ENCODE data around the gene AGBL1.

The AGBL1 gene

DNA sequence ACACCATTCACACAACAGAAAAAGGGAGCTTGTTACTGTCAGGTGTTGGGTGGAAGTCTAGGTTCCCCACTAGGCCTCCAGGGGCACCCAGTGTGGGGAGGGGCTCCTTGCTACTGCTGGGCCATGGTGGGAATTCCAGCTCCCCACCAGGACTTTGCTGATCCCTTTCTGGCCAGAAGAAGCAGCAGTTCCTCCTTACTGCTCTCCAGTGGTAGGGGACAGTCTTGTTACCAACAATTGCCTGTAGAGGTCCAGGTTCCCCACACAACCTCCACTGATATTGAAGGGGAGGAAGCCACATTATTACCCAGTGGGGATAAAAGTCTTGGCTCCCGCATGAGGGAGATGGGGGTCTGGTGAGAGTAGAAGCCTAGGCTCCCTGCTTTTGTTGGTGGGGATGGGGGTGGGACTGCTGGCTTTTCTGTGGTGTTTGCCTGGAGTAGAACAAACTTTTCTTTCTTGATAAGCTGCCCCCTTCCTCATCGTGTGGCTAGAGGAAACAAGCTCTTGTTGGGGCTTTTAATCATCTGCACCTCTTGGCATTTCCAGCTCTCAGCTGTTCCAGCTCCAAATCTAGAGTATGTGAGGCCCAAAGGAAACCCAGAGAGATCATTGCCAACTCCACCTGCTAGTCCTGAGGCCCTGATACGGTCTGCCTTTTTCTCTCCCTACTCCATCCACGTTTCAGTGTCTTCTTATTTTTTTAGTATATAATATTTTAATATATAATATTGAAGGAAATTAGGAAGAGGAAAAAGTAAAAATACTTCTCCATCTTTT is 824.2 kb downstream of the AGBL1 start:
- no peak for DNase-seq

DNA sequence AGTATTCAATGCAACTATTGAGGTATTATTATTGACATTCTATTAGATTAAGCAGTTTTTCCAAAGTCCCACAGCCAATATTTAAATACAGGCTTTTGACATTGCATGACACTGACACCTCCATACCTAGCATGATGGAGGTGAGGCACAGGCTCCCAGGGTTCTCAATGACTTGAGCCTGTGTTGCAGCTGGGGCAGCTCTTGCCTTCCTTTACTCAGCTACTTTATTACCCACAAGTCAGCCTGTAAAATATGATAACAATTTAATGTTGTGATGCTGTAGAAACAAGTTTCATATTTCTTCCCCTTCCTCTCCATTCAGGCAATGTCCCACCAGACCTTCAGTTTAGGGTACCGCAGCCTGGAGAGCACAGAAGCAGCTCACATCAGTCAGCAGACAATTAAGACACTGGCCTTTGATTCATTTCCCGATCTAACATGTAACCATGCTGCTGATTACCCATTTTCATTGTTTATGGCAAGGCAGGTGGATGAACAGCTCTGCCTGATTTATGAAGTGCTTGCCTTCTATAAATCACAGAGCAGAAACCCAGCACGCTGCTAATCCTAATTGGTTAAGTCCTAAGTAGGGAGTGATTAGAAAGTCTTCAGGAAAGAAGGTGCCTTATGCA is 826.1 kb downstream of the AGBL1 start:
- no peak for DNase-seq

DNA sequence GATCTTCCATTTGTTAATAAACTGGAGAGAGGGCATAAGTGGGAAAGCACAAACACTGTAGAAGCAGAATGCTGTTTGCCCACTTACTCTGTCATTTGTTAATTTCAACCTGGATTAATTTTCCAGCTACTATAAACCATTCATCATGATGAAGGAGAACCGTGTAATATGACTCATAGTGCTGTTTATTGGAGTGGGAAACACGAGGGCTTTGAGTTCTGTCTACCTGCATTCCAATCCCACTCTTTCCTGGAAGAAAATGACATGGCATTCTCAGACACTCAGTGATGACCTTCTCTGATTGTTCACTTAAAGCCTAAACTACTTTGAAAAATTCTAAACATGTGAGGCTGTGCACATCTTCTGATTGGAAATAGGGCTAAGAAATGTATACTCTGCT is 826.7 kb downstream of the AGBL1 start:
- no peak for DNase-seq

DNA sequence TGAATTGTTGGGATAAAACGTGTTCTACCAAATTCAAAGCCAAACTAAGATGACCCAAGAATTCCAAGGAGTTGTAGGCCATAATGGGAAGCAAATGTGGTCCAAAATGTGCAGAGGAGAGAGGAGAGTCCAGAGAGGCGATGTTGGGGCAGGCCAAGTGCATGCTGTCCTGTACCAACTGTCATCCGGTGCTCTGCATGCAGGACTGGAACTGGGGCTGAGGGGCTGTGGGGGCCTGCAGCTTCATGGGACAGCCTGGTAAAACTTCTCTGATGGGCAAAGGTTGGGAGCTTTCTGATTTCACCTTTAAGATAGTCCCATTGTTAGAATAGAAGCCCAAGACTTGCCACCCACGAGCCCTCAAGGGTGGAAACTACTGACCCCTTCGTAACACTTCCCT is 831.4 kb downstream of the AGBL1 start:
- DNase-seq = no peak

DNA sequence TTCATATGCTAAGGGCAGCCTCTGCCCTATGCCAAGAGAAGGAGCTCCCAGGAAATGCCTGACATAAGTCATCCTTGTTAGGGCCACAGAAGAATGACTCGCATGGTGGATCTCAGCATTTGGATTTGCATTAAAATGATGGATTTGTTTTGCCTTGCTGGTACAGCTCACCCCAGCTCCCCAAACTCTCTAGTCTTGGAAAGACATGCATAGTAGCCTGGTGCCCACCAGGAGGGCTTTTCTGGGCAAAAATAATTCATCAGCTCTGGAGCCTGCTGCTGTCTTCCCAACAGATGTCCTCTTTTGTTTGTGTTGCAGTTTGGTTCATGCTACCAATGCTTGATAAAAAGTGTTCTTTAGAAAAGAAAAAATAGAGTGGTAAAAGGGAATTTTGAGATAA is 833.0 kb downstream of the AGBL1 start:
- no peak for DNase-seq

DNA sequence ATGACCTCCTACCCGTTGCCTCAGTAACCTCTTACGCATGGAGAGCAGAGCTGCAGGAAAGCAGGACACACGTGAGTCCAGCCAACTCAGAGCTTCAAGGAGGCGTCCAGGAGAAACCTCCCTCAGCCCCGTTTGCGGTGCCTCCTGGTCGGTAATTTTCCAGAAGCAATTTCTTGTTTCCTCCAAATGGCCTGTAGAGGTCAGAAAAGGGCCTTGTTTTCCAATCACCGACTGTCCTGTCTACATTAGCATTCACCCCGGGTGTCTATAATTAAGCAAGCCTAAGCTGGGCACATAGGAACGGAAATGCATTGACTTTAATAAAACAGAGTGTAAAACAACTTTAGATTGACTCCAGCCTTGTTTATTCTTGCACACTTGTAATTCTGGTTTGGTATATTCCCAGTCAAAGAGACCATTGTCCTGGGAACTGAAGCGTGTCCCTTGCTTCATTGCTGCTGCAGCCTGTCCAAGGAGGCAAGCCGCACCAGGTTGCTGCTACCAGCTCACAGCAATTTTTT is 836.2 kb downstream of the AGBL1 start:
- no peak for DNase-seq

DNA sequence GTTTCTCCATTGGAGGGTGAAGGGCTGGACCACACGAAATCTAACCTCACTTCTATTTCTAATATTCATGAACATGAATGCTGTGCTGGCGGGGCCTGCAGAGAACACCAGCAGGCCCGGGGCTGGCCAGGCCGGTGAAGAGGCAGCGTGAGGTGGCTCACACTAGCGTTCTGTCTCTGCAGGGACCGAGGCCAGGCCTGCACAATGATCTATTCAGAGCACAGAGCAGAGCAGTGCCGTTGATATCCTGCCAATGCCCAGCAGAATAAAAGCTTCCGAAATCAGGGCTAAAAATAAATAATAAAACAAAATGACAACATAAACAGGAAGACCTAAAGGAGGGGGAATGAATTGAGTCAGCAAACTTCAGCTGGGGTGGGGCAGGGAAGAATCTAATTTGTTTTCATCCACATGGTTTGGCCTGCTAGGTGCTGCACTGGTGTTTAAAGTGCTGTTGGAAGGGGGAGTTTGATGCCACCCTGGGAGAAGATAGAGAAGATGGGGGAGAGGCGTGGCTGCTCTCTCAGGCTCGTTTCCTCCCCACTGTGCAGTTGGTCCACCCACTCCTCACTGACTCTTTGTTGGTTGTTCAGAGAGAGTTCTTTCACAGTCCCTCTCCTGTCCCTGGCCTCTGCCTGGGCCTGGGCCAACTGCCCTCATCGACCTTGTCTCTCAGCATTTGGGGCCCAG is 837.1 kb downstream of the AGBL1 start:
- no peak for DNase-seq

DNA sequence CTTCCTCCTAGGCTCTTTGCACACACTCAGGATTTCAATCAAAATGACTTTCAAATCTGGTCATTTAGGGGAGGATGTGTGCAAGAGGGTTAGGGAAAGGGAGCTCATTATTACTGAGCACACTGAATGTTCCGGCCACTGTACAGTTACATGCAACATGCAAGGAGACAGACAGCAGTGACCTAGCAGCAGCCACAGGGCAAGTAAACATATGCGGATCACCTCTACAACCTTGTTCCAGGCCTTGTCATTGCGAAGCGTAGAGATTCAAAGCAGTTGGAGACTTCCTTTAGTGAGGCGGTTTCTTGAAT is 837.6 kb downstream of the AGBL1 start:
- no peak for DNase-seq

DNA sequence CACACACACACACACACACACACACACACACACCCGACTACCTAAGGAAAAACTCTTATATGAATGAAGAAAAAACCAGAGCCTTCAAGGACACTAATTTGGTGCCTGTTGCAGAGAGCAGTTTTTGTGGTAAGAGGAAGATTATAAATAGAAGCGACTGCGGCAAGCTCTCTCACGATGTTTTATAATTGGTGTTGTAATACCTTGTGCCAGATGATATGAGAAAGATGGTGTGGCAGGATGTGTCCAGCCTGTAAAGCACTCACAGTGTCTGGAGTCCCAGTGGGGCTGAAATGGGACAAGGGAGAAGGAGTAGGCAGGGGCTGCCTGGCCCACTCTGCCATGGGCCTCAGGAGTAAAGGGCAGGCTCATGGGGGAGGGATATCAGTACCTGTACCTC is 839.9 kb downstream of the AGBL1 start:
- DNase-seq = no peak

DNA sequence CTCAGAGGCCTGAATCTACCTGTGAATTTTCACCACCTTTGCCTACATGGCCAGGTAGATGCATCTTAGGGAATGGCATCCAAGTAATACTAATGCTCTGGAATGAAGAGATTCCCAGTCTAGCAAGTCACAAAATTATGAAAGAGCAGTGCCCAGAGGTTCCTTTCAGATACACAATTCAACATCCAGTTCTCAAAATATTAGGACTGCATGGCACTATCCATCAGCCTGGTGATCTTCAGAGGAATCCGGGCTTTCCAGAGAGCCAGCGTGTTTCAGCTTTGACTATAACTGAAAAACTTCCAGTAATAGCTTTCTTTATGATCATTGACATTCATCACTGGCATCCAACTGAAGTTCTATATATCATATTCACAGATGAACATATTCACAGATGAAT is 849.8 kb downstream of the AGBL1 start:
- no peak for DNase-seq

DNA sequence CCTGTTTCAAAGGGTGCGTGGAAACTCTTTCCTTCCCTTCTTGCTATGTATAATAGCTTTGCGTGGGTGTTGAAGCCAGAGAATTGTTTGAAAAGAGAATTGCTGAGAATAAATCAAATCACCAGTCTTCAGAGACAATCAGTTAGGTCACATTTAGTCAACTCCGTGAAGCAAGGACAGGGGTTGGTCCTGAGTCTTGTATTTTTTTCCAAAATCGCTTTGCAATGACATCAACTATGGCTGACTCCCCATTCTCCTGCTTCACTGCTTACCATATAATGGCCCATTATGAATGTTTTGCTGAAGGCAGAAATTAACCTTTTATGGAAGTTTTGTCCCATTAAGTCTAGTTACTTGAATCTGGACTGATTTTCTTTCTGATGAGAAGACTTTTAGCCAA is 852.8 kb downstream of the AGBL1 start:
- DNase-seq = no peak

DNA sequence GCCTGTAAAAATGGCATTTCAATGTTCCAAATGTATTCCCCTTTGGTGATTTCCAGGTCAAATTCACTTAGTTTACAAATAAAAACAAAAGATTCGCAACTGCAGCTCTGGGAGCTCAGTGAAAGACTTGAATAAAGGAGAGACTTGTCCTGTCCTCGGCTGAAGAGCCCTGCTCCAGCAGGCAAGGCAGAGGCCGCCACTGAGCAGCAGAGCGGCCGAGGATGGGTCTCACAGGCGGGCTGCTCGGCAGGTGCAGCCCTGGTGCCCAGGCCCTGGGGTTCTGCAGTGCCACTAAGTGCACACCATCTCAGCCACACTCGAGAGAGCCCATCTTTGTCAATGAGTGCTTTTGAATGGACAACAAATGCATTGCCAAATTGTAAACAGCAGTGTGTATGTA is 856.2 kb downstream of the AGBL1 start:
- DNase-seq = no peak

DNA sequence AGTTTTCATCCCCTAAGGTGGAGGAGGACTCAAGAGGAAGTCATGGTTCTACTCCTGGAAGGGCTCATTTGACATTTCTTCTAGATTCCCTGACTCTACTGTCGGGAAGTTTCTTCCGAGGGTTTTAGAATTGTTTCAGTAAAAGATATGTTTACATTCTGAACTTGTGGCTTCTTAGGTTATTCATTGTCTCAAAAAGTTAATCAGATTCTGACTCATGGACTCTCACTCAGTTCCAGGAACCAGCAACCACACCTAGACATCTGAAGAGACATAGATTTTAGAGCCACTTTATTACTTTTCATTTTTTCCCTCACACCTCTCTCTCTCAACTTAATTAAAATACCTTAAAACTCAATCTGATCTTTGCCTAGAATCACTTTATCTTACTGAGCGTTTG is 862.6 kb downstream of the AGBL1 start:
- no peak for DNase-seq

DNA sequence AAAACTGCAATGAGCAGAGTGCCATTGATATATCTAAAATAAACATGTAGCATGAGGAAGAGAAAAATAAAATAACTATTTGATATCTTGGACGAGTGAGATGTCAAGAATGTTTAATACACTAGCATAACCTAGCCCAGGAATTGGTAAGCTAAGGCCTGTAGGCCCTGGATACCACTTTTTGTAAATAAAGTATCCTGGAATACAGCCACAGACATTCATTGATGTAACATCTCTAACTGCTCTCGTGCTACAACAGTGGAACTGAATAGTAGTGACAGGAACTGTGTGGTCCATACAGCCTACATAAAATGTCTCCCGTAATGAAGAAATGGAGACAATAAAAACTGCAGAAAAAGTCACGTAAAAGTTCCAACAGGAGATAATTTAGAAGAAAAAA is 869.0 kb downstream of the AGBL1 start:
- no peak for DNase-seq

DNA sequence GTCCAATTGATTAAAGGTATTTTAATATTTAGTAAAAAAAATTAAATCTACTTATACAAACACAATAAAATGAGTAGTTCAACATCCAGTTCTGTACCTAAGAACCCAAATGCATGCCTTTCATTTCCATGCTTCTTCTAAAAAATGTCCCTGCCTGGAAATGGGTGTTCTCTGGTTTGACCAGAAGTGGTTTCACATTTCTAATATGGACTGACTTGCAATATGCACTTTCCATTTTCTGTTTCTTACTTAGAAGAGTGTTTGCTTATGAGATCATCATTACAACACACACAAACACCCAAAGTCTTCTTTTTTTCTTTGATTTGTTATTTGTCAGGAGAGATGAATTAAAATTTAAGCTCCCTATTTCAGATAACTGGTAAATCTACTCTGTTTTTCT is 879.6 kb downstream of the AGBL1 start:
- no peak for DNase-seq

DNA sequence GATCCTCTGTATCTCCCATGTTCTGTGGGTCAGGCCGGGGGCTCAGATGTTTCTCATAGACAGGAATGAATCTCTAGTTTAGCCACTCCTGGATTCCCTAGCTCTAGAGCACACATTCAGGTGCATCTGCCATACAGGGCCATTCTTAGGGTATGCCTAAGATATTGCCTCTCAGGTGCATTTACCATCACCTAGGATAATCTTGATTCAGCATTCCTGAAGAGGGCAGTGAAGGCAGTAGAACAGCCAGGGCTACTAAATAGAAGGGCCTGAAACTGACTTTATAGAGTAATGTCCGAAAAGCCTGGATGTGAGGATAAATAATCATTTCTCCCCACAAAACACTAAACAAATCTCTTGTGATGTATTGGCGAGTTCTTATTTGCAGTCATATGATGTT is 882.0 kb downstream of the AGBL1 start:
- DNase-seq = no peak

DNA sequence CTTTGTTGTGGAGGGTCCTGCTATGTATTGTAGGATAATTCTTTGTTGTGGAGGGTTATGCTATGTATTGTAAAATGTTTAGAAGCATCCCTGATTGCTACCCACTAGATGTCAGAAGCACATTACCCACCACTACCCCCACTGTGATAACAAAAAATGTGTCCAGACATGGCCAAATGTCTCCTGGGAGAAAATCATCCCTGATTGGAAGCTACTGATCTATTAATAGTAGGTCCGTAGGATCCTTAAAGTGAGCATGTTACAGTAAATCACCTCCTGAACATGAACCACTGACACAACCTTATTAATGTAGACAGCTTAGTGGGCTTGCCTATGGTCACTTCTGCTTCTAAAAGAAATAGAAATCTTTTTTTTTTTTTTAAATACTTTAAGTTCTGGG is 884.6 kb downstream of the AGBL1 start:
- no peak for DNase-seq

DNA sequence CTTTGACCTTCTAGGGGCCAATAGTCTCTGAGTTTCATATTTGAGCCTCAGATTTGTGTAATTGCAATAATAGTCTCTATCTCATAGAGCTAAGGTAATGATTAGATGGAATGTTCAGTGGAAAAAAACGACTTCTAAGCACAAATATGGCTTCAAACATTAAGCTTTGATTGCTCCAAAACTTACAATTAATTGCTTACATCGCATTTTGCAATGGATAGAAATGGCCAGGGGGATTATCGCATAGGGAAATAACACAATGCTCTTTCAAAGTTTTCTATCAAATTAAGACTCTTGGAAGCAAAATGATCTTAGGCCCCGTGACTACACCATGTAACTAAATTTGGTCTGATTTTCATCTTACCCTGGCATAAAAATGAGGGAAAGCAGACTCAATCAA is 888.6 kb downstream of the AGBL1 start:
- DNase-seq = no peak

DNA sequence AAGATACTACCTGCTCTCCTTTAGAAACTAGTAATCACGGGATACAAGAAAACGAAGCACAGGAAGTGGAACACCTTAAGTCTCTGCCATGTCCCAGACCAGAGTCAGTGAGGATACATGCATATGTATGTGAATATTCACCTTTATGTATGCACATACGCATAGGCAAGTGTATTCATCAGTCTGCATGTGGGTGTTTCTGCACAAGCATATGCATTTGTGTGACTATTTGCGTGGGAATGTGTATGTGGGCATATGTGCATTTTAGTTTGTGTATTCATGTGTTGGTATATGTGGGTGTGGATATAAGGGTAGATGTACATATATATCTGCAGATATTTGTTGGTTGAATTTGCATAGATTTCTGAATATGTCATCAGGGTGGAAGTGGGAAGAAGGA is 889.7 kb downstream of the AGBL1 start:
- no peak for DNase-seq

DNA sequence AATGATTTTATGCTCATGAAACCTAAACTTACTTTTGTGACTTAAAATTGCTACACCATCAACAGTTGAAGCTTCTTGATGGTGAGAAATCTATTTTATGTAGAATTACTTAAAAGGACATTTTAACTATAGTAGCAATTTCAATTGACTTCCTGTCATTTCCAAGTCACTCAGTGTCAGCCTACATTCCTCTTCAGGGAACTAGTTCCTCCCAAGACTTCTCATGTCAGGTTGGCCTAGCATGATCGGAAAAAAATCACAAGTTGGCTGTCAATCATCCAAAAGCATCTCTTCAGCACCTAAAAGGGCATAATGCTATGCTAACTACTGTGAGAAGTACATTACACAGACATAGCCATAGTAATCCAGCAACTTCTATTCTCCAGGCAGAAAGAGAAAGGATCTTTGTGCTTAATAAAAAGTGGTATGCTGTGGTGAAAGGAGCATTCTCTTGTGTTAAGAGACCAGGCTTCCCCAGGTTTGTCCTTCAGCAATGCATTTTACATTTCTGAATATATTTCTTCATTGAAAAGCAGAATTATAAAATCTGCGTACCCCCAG is 893.7 kb downstream of the AGBL1 start:
- no peak for DNase-seq

DNA sequence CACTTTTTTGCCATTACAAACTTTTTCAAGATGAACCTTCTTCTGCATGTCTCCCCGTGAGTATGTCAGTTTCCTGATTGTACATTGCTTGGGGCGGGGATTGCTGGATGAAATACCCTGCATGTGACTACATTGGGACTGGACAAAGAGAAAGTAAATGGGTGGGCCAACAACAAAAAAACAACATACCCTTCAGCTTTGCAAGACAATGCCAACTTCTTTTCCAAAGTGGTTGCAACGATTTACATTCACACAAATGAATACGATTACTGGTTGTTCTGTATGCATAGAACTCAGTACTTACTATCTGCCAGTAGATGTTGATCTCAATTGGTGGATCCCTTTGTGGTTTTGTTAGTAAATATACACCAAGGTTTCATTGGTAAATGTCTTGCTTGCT is 908.4 kb downstream of the AGBL1 start:
- no peak for DNase-seq

DNA sequence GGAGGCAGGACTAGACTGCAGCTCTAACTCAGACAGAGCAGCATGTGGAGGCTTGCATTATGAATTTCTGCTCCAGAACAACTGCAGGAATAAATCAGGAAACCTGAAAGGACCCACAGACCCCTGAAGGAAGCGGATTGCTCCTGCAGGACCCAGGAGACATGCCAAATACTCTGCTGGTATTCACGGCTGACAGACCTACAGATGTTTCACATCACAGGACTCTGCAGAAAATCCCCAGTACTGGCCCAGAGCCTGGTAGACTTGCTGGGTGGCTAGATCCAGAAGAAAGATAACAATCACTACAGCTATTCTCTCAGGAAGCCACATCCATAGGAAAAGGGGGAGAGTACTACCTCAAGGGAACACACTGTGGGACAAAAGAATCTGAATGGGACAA is 942.1 kb downstream of the AGBL1 start:
- DNase-seq = no peak

DNA sequence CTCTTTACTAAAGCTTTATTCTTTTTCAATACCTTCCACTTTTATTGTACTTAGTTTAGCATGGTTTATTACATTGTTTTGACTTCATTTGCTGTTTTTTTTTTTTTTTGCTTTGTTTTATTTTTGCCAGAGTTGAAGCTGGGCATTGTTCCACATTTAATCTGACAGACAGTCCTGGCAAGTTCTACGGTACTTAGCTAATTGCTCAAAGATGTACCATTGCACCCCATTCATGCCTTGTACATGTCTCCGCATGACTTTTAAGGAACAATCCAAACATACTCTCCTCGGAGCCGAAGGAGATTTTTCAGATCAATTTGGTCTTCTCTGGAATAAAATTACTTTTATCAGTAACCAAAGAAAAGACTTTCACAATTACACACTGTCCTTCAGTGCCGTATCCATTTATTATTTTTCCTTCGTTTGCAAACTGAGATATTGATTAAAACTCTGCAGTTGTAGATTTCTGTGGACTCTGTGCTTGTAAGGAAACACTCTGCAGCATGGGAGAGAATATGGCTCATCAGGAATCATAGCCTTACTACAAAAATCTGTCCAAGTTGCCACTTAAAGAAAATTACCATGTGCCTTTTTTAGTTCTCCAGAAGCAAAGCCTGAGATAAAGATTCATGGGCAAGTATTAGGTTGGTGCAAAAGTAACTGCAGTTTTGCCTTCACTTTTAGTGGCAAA is 952.0 kb downstream of the AGBL1 start:
- no peak for DNase-seq

Data from stimulated activated CD8-positive, alpha-beta memory T cell treated with anti-CD3 and anti-CD28 coated beads, Interleukin-4, amount 100 ng/mL, for 48 hours (primary cell).